Endothelial cell of umbilical vein (primary cell): ENCODE results near the gene KCTD11.

Experiments
- EZH2 ChIP-seq: IDR thresholded peaks from 2 replicates; pipeline ENCODE4 v1.6.1; 2012; ENCODE audit warnings: borderline replicate concordance, low read depth, mild to moderate bottlenecking, moderate library complexity, low read length, inconsistent platforms; ENCODE audit not compliant: severe bottlenecking
- FOS ChIP-seq: IDR thresholded peaks from 2 replicates; pipeline ENCODE4 v1.6.1; 2011; ENCODE audit warnings: mild to moderate bottlenecking, low read length, moderate library complexity, borderline replicate concordance; ENCODE audit not compliant: insufficient read depth
- GATA2 ChIP-seq: IDR thresholded peaks from 2 replicates; pipeline ENCODE4 v1.7.0; 2011; ENCODE audit warnings: low read depth, mild to moderate bottlenecking, moderate library complexity, mixed read lengths, low read length; ENCODE audit not compliant: insufficient read length, insufficient read depth
- JUN ChIP-seq: IDR thresholded peaks from 2 replicates; pipeline ENCODE4 v1.6.1; 2011; ENCODE audit warnings: borderline replicate concordance, low read depth; ENCODE audit not compliant: insufficient read length, insufficient read depth
- MYC ChIP-seq: IDR thresholded peaks from one replicate; pipeline ENCODE4 v1.6.1; 2011; ENCODE audit warnings: mild to moderate bottlenecking, low read depth, low read length
- POLR2A ChIP-seq: IDR thresholded peaks from 2 replicates; pipeline ENCODE4 v1.6.1; 2012; ENCODE audit warnings: low read depth, mild to moderate bottlenecking, control low read depth, low read length
- POLR2AphosphoS5 ChIP-seq: IDR thresholded peaks from 2 replicates; pipeline ENCODE4 v1.6.1; 2012; ENCODE audit warnings: low read depth, mild to moderate bottlenecking, control low read depth, low read length, moderate library complexity; ENCODE audit not compliant: insufficient read depth
- TF ChIP-seq, protein P1 (sequence below): IDR thresholded peaks from 2 replicates; pipeline ENCODE4 v1.6.1; 2011; ENCODE audit not compliant: insufficient read depth, insufficient read length
- TF ChIP-seq, protein P2 (sequence below), 2 donors: IDR thresholded peaks; 1 replicate in 1 of 2; 2 replicates in 1 of 2; pipeline ENCODE4 v1.5.1; 2011; ENCODE audit warnings: low read length in 2 of 2, mild to moderate bottlenecking in 2 of 2, moderate library complexity in 2 of 2, control low read depth in 1 of 2, inconsistent platforms in 1 of 2, low read depth in 1 of 2; ENCODE audit not compliant: insufficient read depth in 1 of 2; ENCODE audit errors: extremely low read depth in 1 of 2

DNA sequence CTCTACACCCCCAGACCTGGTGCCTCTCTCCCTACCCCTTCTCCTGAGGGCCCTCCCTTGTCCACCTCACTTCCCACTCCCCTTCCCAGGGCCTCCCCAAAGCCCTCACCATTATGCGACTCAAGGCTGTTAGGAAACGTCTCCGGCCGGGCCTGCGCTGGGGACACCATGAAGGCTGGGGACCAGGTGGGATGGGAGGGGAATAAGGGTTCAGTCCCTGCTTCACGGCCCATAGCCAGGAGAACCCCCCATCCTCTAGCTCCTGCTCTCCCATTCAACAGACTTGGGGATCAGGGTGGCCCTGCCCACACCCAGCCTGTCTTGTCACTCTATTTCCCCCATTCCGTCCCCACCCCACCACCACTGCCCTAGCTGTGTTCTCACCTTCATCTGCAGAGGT lies 24.9 kb upstream of the KCTD11 start:
- TF ChIP-seq POLR2A (no peak), EZH2 (no peak), JUN (no peak), FOS (no peak), POLR2AphosphoS5 (no peak), MYC (no peak), GATA2 (no peak)
- TF ChIP-seq, protein P1, sequence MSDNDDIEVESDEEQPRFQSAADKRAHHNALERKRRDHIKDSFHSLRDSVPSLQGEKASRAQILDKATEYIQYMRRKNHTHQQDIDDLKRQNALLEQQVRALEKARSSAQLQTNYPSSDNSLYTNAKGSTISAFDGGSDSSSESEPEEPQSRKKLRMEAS, result no peak
- TF ChIP-seq, protein P2, sequence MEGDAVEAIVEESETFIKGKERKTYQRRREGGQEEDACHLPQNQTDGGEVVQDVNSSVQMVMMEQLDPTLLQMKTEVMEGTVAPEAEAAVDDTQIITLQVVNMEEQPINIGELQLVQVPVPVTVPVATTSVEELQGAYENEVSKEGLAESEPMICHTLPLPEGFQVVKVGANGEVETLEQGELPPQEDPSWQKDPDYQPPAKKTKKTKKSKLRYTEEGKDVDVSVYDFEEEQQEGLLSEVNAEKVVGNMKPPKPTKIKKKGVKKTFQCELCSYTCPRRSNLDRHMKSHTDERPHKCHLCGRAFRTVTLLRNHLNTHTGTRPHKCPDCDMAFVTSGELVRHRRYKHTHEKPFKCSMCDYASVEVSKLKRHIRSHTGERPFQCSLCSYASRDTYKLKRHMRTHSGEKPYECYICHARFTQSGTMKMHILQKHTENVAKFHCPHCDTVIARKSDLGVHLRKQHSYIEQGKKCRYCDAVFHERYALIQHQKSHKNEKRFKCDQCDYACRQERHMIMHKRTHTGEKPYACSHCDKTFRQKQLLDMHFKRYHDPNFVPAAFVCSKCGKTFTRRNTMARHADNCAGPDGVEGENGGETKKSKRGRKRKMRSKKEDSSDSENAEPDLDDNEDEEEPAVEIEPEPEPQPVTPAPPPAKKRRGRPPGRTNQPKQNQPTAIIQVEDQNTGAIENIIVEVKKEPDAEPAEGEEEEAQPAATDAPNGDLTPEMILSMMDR (IDR thresholded peaks at IDR 0.05; ENCODE audit: extremely low read depth in 1 of 2, insufficient read depth in 1 of 2, low read depth in 1 of 2, low read length in 2 of 2), result no peak
